Measurements from ENCODE around the gene EIF1AX. TPM values are rescaled to one million over a fixed set of nuclear protein-coding genes. Genes with fewer than 3 reads are reported as not detected.

The EIF1AX gene
- total RNA-seq, 1 experiment from 2014 or later = 158 TPM

DNA sequence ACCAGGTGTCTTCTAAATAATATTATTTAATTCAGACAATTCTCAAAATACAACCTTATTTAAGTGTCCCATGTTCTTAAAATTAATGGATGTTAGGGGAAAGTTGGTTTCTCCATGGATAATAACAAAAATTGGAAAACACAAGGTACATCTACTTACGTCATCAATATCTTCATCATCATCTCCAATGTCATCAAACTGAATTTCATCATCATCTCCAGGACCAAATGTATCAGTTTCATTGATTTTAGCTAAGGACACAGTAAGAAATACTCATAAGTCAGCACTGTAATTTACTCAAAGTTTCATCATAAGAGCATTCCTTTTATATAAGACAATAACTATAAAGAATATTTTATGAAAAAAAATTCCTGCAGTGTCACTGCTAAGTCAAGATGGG, 11.3 kb downstream of the EIF1AX start:
- H3K56ac ChIP-seq (ENCODE audit: insufficient read length, low read depth, low read length) = no peak overlapping the region
- H3K27me3 ChIP-seq (ENCODE audit: insufficient read depth, low read length) = no peaks in the 10 kb centered on the region
- no peaks in the 10 kb centered on the region for H3K23me2 ChIP-seq (ENCODE audit: insufficient read length, low read depth, low read length, poor library complexity, severe bottlenecking)
- no peak overlapping the region for H2BK20ac ChIP-seq (ENCODE audit: low read depth, low read length, poor library complexity, severe bottlenecking)
- no peaks in the 10 kb centered on the region for H3K4me1 ChIP-seq (ENCODE audit: insufficient read depth, low read length)
- WGBS (ENCODE audit: extremely low coverage, insufficient read length, low lambda C conversion rate) = no CpG with 5 or more reads among the region's 1 CpG
- H4K8ac ChIP-seq (replicated peaks; ENCODE audit: insufficient read length, low read depth, low read length) = no peak overlapping the region
- no peak overlapping the region for H2BK120ac ChIP-seq (ENCODE audit: low read depth, low read length, poor library complexity, severe bottlenecking)
- no peaks in the 10 kb centered on the region for H3K79me1 ChIP-seq (ENCODE audit: insufficient read depth, low read depth, low read length, poor library complexity, severe bottlenecking)
- H3K14ac ChIP-seq (ENCODE audit: insufficient read depth, low read length) = no peak overlapping the region
- no peak overlapping the region for H2BK15ac ChIP-seq (ENCODE audit: low read depth, low read length)
- no peak overlapping the region for H3K27ac Mint-ChIP-seq
- TF ChIP-seq, protein P1, sequence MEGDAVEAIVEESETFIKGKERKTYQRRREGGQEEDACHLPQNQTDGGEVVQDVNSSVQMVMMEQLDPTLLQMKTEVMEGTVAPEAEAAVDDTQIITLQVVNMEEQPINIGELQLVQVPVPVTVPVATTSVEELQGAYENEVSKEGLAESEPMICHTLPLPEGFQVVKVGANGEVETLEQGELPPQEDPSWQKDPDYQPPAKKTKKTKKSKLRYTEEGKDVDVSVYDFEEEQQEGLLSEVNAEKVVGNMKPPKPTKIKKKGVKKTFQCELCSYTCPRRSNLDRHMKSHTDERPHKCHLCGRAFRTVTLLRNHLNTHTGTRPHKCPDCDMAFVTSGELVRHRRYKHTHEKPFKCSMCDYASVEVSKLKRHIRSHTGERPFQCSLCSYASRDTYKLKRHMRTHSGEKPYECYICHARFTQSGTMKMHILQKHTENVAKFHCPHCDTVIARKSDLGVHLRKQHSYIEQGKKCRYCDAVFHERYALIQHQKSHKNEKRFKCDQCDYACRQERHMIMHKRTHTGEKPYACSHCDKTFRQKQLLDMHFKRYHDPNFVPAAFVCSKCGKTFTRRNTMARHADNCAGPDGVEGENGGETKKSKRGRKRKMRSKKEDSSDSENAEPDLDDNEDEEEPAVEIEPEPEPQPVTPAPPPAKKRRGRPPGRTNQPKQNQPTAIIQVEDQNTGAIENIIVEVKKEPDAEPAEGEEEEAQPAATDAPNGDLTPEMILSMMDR (conservative IDR thresholded peaks at IDR 0.05) = no peak
- no peak overlapping the region for H3T11ph ChIP-seq (ENCODE audit: low read length)
- H3K4me1 Mint-ChIP-seq = no peaks in the 10 kb centered on the region
- H4K91ac ChIP-seq (ENCODE audit: insufficient read length, low read depth, low read length) = no peak overlapping the region
- H2BK12ac ChIP-seq (ENCODE audit: insufficient read length, low read depth, low read length) = no peak overlapping the region
- H2AK5ac ChIP-seq (ENCODE audit: insufficient read length, low read length) = no peak overlapping the region
- DNase-seq = no peak
- H4K20me1 ChIP-seq (ENCODE audit: control insufficient read depth, insufficient read depth, insufficient read length) = no peaks in the 10 kb centered on the region
- H3K4ac ChIP-seq (ENCODE audit: low read depth, low read length) = no peak overlapping the region
- no peak overlapping the region for H3K4me2 ChIP-seq (ENCODE audit: insufficient read depth, insufficient read length, low read length)
- no peak overlapping the region for H4K5ac ChIP-seq (ENCODE audit: insufficient read length, low read depth, low read length)
- H3K9me3 ChIP-seq (ENCODE audit: control insufficient read depth, low read depth, low read length) = peaks cover 5% of the 10 kb centered on the region
- H3K36me3 Mint-ChIP-seq (ENCODE audit: insufficient read depth in 1 of 3, low read depth in 3 of 3) = peaks cover 23 to 52% (median 51%) of the 10 kb centered on the region in 3 experiments; a peak in 6 of 7 replicates
- no peak overlapping the region for H2BK5ac ChIP-seq (ENCODE audit: insufficient read length, low read length)
- no peaks in the 10 kb centered on the region for H3K27me3 Mint-ChIP-seq (ENCODE audit: low read depth)
- H2AFZ ChIP-seq (ENCODE audit: low read length) = no peak overlapping the region
- H3K18ac ChIP-seq (ENCODE audit: insufficient read length, low read depth, low read length) = no peak overlapping the region
- no peak overlapping the region for H3K4me3 Mint-ChIP-seq
- no peak overlapping the region for H3K27ac ChIP-seq (ENCODE audit: insufficient read length, low read depth, low read length)
- H3K9ac ChIP-seq (ENCODE audit: extremely low read depth, insufficient read length, low read length) = no peak overlapping the region
- H3K79me2 ChIP-seq (ENCODE audit: insufficient read depth, low read length) = no peaks in the 10 kb centered on the region
- H3K9me3 Mint-ChIP-seq = peaks cover 15 to 17% of the 10 kb centered on the region in 2 experiments
- no peak overlapping the region for H3K23ac ChIP-seq (ENCODE audit: insufficient read length, low read depth, low read length)
